Upper lobe of right lung (tissue), 1 donor: ENCODE data around the gene GGT6. TPM values are rescaled to one million over a fixed set of nuclear protein-coding genes. Genes with fewer than 3 reads are reported as not detected.

ENCODE experiments used
- ATAC-seq: fragments of 200-7000 bp; cut with Tn5 transposase; one replicate; pipeline ENCODE4 v1.9.1; 2020; ENCODE audit warnings: mild to moderate bottlenecking, moderate library complexity
- DNase-seq: peaks from one replicate; pipeline ENCODE4 v3.0.0-alpha.2; 2020
- H3K27ac ChIP-seq: fragments of 200-600 bp; one replicate; pipeline ENCODE4 v1.8.0; 2022
- H3K27me3 ChIP-seq: fragments of 200-600 bp; one replicate; pipeline ENCODE4 v1.8.0; 2022; ENCODE audit warnings: mild to moderate bottlenecking
- H3K36me3 ChIP-seq: fragments of 200-600 bp; one replicate; pipeline ENCODE4 v1.8.0; 2022
- H3K4me1 ChIP-seq: fragments of 200-600 bp; one replicate; pipeline ENCODE4 v1.8.0; 2022
- H3K4me3 ChIP-seq: fragments of 200-600 bp; one replicate; pipeline ENCODE4 v1.8.0; 2022; ENCODE audit warnings: mild to moderate bottlenecking
- H3K9me3 ChIP-seq: fragments of 200-600 bp; one replicate; pipeline ENCODE4 v1.8.0; 2022
- CTCF ChIP-seq: fragments of 200-600 bp; IDR thresholded peaks from one replicate; pipeline ENCODE4 v1.8.0; 2022; ENCODE audit warnings: antibody characterized with exemption
- intact Hi-C: fragments of 100-400 bp; cut with DNase I; formaldehyde crosslinking; loops from one replicate; pipeline ENCODE4 v1.11.0; 2022
- total RNA-seq: library from RNA; stranded (reverse); fragmentation: NEBNext Ultra II Directional; extraction: Animal tissue kit (Norgen Biotek cat#: 25700); gene quantifications from one replicate; pipeline ENCODE4 v1.2.1, GENCODE V29; 2021
- donor health status: DM: no; HTN: yes; CAD: no; lungs with severe emphysema.

Gene GGT6
- total RNA-seq, 1 donor from 2014 or later = 5.6 TPM

GRCh38 chr17:4551796-4552525, 8.4 kb downstream of the GGT6 start:
- Histone ChIP-seq H3K27ac (no peak overlapping the region), H3K9me3 (no peaks in the 10 kb centered on the region), H3K27me3 (no peaks in the 10 kb centered on the region), H3K4me1 (peaks cover 16% of the 10 kb centered on the region), H3K36me3 (peaks cover 67% of the 10 kb centered on the region), H3K4me3 (no peak overlapping the region)
- DNase-seq = peak; percentile 60
- TF ChIP-seq CTCF = no peak
- ATAC-seq = no peak
- intact Hi-C loops = no loop called here

GRCh38 chr17:4551141-4551540, 9.2 kb downstream of the GGT6 start:
- DNase-seq = no peak
- no peak overlapping the region for H3K27ac ChIP-seq
- no peaks in the 10 kb centered on the region for H3K27me3 ChIP-seq
- no peak overlapping the region for H3K4me3 ChIP-seq
- no peak for ATAC-seq
- H3K36me3 ChIP-seq = peaks cover 73% of the 10 kb centered on the region
- intact Hi-C loops = no loop called here
- no peaks in the 10 kb centered on the region for H3K9me3 ChIP-seq
- TF ChIP-seq CTCF = no peak
- peaks cover 16% of the 10 kb centered on the region for H3K4me1 ChIP-seq

GRCh38 chr17:4550534-4551039, 9.8 kb downstream of the GGT6 start:
- no peak for ATAC-seq
- Histone ChIP-seq H3K4me1 (peaks cover 11% of the 10 kb centered on the region), H3K9me3 (no peaks in the 10 kb centered on the region), H3K27me3 (no peaks in the 10 kb centered on the region), H3K36me3 (peaks cover 77% of the 10 kb centered on the region), H3K27ac (no peak overlapping the region), H3K4me3 (no peak overlapping the region)
- no peak for TF ChIP-seq CTCF
- peak; percentile 46 for DNase-seq
- intact Hi-C loops = no loop called here

GRCh38 chr17:4549781-4550533, 10.4 kb downstream of the GGT6 start:
- peaks cover 11% of the 10 kb centered on the region for H3K4me1 ChIP-seq
- TF ChIP-seq CTCF = no peak
- intact Hi-C loops = loop anchor here (10.0 kb wide), 1 partner anchor 125 kb away; no protein-coding TSS in a partner anchor
- peak; percentile 64 for DNase-seq
- no peak overlapping the region for H3K27ac ChIP-seq
- H3K4me3 ChIP-seq = no peak overlapping the region
- ATAC-seq = no peak
- H3K27me3 ChIP-seq = no peaks in the 10 kb centered on the region
- peaks cover 83% of the 10 kb centered on the region for H3K36me3 ChIP-seq
- H3K9me3 ChIP-seq = no peaks in the 10 kb centered on the region

GRCh38 chr17:4548721-4549531, 11.5 kb downstream of the GGT6 start:
- TF ChIP-seq CTCF = no peak
- Histone ChIP-seq H3K36me3 (peaks cover 93% of the 10 kb centered on the region), H3K27me3 (no peaks in the 10 kb centered on the region), H3K9me3 (no peaks in the 10 kb centered on the region), H3K4me3 (no peak overlapping the region), H3K27ac (no peak overlapping the region), H3K4me1 (peaks cover 3% of the 10 kb centered on the region)
- intact Hi-C loops = loop anchor here (10.0 kb wide), 1 partner anchor 124 kb away; no protein-coding TSS in a partner anchor
- DNase-seq (no peak), ATAC-seq (no peak)
